GM13977 (cell line): ENCODE data around the gene TRAF3.

Source experiments
- DNase-seq: peaks from one replicate; pipeline ENCODE4 v3.0.0; 2012; ENCODE audit warnings: low spot score
- CTCF ChIP-seq: IDR thresholded peaks from 2 replicates; pipeline ENCODE4 v1.5.1; 2012; ENCODE audit warnings: mild to moderate bottlenecking, control low read depth; ENCODE audit not compliant: insufficient read depth; ENCODE audit errors: extremely low read depth, missing control alignments
- in situ Hi-C: fragments of 300-500 bp; cut with MboI; formaldehyde crosslinking; loops from one replicate; pipeline ENCODE4 v1.12.0; 2022; ENCODE audit warnings: low sequenced_read_pairs, low pct_unique_long_range_greater_than_20kb, mixed read lengths, inconsistent platforms; ENCODE audit not compliant: unreplicated experiment

Gene TRAF3

GRCh38 chr14:102900631-102901571 lies 123.7 kb downstream of the TRAF3 start:
- peak; percentile 82 for DNase-seq
- in situ Hi-C loops: no loop called here
- TF ChIP-seq CTCF: no peak

GRCh38 chr14:102901633-102902032 lies 124.4 kb downstream of the TRAF3 start:
- in situ Hi-C loops: no loop called here
- peak; percentile 95 for DNase-seq
- no peak for TF ChIP-seq CTCF

GRCh38 chr14:102902086-102902485 lies 124.8 kb downstream of the TRAF3 start:
- in situ Hi-C loops: no loop called here
- no peak for TF ChIP-seq CTCF
- no peak for DNase-seq

- no peak for TF ChIP-seq CTCF
- in situ Hi-C loops: no loop called here
- no peak for DNase-seq
Observed at GRCh38 chr14:102902523-102903247, 125.4 kb downstream of the TRAF3 start.

- in situ Hi-C loops: no loop called here
- TF ChIP-seq CTCF: no peak
- no peak for DNase-seq
Observed at GRCh38 chr14:102903248-102903888, 126.1 kb downstream of the TRAF3 start.

GRCh38 chr14:102903889-102904512 lies 126.8 kb downstream of the TRAF3 start:
- no peak for DNase-seq
- no peak for TF ChIP-seq CTCF
- in situ Hi-C loops: no loop called here
